Neural crest cell (in vitro differentiated cells): ENCODE data around the gene PISD. TPM values are rescaled to one million over a fixed set of nuclear protein-coding genes. Genes with fewer than 3 reads are reported as not detected.

ENCODE experiments used
- DNase-seq: peaks from one replicate; pipeline ENCODE4 v3.0.0; 2021; ENCODE audit warnings: low read depth, mixed read lengths, low spot score
- H3K27ac Mint-ChIP-seq: one replicate; pipeline ENCODE4 v1.8.0; 2021; ENCODE audit warnings: mild to moderate bottlenecking, mixed read lengths; ENCODE audit not compliant: unreplicated experiment
- H3K27me3 Mint-ChIP-seq: 2 replicates; pipeline ENCODE4 v1.8.0; 2021; ENCODE audit warnings: low read depth, mild to moderate bottlenecking, mixed read lengths
- H3K36me3 Mint-ChIP-seq: 2 replicates; pipeline ENCODE4 v1.8.0; 2021; ENCODE audit warnings: low read depth, mild to moderate bottlenecking, mixed read lengths
- H3K4me1 Mint-ChIP-seq: 2 replicates; pipeline ENCODE4 v1.8.0; 2021; ENCODE audit warnings: mixed read lengths
- H3K4me3 Mint-ChIP-seq: one replicate; pipeline ENCODE4 v1.8.0; 2021; ENCODE audit warnings: mild to moderate bottlenecking, mixed read lengths
- H3K9me3 Mint-ChIP-seq: 2 replicates; pipeline ENCODE4 v1.8.0; 2021; ENCODE audit warnings: mixed read lengths
- total RNA-seq: library from RNA; stranded (reverse); gene quantifications from 2 replicates; pipeline ENCODE4 v1.2.1, GENCODE V29; 2021
- TF ChIP-seq, protein P1 (sequence below): fragments of 200-600 bp; sonication (generic); conservative IDR thresholded peaks from 2 replicates; pipeline ENCODE4 v1.5.0; 2021; ENCODE audit warnings: antibody characterized with exemption, mild to moderate bottlenecking

PISD gene
- total RNA-seq, 1 donor from 2014 or later, result 29.0 TPM

DNA sequence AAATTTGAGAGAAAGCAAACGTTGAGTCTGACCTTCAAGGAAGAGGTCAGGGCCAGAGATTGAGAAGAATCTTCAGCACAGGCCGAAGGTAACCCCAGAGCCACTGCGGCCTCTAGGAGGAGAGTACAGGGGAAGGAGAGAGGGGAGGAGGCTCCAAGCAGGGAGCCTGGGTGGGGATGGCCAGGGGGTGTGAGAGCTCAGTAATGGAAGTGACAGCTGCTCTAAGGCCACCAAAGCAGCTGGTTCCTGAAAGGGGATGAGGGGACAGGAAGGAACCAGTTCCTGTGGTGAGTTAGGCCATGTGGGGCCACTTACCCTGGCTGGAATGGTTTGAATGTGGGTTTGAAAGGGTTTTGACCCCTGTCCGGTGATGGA, 46.1 kb downstream of the PISD start:
- Mint-ChIP-seq H3K9me3 (no peaks in the 10 kb centered on the region), H3K4me3 (peak overlapping the region; percentile 9), H3K27ac (no peak overlapping the region), H3K27me3 (no peaks in the 10 kb centered on the region), H3K4me1 (peaks cover 19% of the 10 kb centered on the region), H3K36me3 (peaks cover 3% of the 10 kb centered on the region)
- no peak for DNase-seq
- TF ChIP-seq, protein P1, sequence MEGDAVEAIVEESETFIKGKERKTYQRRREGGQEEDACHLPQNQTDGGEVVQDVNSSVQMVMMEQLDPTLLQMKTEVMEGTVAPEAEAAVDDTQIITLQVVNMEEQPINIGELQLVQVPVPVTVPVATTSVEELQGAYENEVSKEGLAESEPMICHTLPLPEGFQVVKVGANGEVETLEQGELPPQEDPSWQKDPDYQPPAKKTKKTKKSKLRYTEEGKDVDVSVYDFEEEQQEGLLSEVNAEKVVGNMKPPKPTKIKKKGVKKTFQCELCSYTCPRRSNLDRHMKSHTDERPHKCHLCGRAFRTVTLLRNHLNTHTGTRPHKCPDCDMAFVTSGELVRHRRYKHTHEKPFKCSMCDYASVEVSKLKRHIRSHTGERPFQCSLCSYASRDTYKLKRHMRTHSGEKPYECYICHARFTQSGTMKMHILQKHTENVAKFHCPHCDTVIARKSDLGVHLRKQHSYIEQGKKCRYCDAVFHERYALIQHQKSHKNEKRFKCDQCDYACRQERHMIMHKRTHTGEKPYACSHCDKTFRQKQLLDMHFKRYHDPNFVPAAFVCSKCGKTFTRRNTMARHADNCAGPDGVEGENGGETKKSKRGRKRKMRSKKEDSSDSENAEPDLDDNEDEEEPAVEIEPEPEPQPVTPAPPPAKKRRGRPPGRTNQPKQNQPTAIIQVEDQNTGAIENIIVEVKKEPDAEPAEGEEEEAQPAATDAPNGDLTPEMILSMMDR, result no peak

- H3K36me3 Mint-ChIP-seq, result peaks cover 3% of the 10 kb centered on the region
- peak overlapping the region; percentile 60 for H3K27ac Mint-ChIP-seq
- no peak for DNase-seq
- peaks cover 19% of the 10 kb centered on the region for H3K4me1 Mint-ChIP-seq
- no peaks in the 10 kb centered on the region for H3K9me3 Mint-ChIP-seq
- H3K27me3 Mint-ChIP-seq, result no peaks in the 10 kb centered on the region
- TF ChIP-seq, protein P1, result no peak
- H3K4me3 Mint-ChIP-seq, result peak overlapping the region; percentile 62
These were observed 46.5 kb downstream of the PISD start for GRCh38 chr22:31615491-31615860.

DNA sequence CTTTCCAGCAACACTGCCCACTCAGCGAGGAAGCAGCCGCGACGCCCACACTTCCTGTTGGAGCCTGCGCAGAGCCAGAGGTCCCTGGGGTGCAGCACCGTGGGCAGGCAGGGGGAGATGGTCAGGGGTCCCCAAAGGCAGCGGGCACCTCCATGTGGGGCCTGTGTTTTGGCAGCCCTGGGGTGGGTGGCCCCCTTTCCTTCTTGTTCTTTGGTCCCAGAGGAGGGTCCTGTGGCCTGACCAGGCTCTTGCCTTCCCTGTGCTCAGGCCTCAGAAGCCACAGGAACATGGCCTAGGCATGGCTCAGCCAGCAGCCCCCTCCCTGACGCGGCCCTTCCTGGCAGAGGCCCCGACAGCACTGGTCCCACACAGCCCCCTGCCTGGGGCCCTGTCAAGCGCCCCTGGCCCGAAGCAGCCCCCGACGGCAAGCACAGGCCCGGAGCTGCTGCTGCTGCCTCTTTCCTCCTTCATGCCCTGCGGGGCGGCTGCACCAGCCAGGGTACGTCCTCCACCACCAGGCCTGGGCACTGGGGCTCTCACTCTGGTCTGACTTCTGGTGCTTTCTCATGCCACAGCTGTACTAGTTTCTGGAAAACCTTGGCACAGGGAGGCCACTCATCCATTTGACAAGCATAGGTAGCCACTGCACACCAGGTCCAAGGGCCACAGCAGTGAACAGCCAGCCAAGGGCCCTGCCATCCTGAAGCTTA, 47.1 kb downstream of the PISD start:
- DNase-seq, result no peak
- peak overlapping the region; percentile 62 for H3K4me3 Mint-ChIP-seq
- no peaks in the 10 kb centered on the region for H3K9me3 Mint-ChIP-seq
- H3K27ac Mint-ChIP-seq, result no peak overlapping the region
- no peaks in the 10 kb centered on the region for H3K27me3 Mint-ChIP-seq
- TF ChIP-seq, protein P1, result no peak
- H3K4me1 Mint-ChIP-seq, result peaks cover 19% of the 10 kb centered on the region
- peaks cover 3% of the 10 kb centered on the region for H3K36me3 Mint-ChIP-seq

GRCh38 chr22:31613904-31614296, 48.1 kb downstream of the PISD start:
- TF ChIP-seq, protein P1, result no peak
- peaks cover 14% of the 10 kb centered on the region for H3K4me1 Mint-ChIP-seq

DNA sequence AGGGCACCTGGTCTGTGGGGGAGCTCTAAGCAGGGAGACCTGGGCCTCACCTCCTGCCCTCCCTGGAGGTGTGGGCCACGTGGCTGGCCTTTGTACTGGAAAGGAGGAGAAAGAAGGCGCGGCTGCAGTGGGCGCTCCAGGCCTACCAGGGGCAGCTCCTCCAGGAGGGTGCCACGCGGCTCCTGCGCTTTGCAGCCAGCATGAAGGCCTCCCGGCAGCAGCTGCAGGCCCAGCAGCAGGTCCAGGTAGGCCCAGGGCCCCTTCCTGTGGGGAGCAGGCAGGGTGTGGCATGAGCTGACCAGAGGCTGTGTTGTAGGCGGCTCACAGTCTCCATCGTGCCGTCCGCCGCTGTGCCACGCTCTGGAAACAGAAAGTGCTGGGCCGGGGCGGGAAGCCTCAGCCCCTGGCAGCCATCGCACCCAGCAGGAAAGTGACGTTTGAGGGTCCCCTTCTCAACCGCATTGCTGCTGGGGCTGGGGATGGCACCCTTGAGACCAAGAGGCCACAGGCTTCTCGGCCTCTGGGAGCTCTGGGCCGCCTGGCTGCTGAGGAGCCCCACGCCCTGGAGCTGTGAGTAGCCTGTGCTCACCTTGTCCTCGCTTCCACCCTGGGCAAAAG, 48.6 kb downstream of the PISD start:
- no peak overlapping the region for H3K27ac Mint-ChIP-seq
- no peak for DNase-seq
- TF ChIP-seq, protein P1, result no peak
- no peaks in the 10 kb centered on the region for H3K9me3 Mint-ChIP-seq
- no peaks in the 10 kb centered on the region for H3K27me3 Mint-ChIP-seq
- H3K4me1 Mint-ChIP-seq, result peaks cover 12% of the 10 kb centered on the region
- no peak overlapping the region for H3K4me3 Mint-ChIP-seq
- H3K36me3 Mint-ChIP-seq, result no peaks in the 10 kb centered on the region

More at GRCh38 chr22:31613904-31614296, 48.1 kb downstream of the PISD start:
- Mint-ChIP-seq H3K36me3 (no peaks in the 10 kb centered on the region), H3K9me3 (no peaks in the 10 kb centered on the region), H3K27me3 (no peaks in the 10 kb centered on the region), H3K4me3 (no peak overlapping the region), H3K27ac (peak overlapping the region; percentile 87)
- no peak for DNase-seq
